Inferior parietal cortex (tissue), 1 donor: ENCODE results near the gene DPY19L1.
"Not testable (repeated sequence)": the region's sequence is repeated elsewhere in the genome, so short reads cannot be mapped to it uniquely, and the experiment has no call there.

Experiments
- DNase-seq: peaks from one replicate; pipeline ENCODE4 v3.0.0-alpha.2; 2016; ENCODE audit errors: extremely low spot score

Gene DPY19L1

DNA sequence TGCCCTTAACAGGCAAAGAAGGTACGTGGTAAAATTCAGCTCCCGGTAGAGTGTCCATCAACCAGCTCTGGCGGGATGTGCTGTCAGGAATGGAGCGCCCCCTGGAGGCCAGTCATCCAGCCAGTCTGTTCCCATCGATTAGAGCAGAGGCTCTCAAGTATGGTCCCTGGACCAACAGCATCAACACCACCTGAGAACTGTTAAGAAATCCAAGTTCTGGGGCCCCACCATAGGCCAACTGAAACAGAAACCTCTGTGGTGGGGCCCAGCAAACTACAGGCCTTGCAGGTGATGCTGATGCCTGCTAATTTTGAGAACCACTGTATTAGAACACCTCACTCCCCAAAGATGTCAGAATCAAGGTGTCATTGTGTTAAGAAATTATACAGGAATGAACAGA is 109.2 kb downstream of the DPY19L1 start:
- peak; percentile 69 for DNase-seq

DNA sequence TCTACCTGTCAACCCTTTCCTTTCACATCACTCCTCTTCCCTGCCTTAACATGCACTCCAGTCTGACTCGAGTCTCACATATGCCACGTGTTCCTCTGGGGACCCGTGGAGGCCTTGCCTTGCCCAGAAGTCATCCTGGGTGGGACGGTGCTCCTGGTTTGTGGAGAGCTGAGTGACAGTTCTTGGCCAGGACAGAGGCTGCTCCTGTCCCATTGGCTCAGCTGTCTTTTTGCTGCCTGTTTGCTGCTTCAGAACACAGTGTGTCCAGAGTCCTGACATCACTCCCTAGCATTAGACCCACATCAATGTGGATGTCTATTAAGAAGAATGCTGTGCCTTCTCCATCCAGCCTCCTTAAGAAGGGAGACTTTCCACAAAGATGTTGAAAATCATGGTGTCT is 116.8 kb downstream of the DPY19L1 start:
- not testable (repeated sequence) for DNase-seq

DNA sequence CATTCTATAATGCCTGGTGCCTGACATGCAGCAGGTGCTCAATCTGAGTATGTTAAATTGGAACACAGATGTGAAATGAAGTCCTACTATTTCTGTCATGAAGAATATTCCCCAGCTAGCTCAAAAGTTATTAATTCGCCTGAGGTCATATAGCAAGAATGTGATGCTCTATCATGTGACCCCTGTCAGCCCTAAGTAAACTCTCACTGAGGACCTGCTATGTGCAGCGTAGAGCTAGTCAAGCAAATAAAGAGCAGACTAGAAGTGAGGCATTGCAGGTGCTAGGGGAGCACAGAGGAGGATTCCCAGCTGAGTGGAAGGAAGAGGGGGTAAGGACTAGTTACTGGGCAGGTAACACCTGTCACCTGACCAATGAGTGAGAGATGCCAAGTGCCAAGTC is 118.2 kb downstream of the DPY19L1 start:
- DNase-seq: not testable (repeated sequence)

DNA sequence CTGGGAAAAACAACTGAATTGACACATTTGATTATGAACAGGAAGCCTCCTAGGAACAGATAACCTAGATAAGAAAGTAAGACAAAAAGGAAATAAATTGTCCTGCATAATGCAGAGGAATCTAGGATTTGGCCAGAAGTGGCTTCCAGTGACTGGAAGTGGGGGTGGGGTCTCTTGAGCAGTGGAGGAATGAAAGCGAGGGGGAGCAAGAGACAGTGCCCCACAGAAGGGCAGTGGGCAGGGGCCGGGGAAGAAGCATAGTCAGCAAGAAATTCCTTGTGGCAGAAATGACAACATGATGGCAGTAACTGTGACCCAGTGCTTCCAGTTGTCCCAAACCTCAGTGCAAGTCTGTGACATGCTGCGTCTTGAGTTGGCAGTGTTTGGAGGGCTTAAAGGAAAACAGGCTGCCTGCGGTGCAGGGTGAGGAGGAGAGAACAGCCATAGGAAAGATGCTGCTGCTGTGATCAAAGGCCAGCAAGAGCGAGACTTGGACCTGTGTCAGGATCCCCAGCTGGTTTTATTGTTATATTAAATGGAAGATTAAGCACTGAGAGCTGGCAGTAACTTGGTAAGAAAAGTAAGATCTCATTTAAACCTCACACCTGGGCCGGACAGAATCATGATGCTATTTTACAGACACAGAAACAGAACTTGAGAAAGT is 119.0 kb downstream of the DPY19L1 start:
- not testable (repeated sequence) for DNase-seq

DNA sequence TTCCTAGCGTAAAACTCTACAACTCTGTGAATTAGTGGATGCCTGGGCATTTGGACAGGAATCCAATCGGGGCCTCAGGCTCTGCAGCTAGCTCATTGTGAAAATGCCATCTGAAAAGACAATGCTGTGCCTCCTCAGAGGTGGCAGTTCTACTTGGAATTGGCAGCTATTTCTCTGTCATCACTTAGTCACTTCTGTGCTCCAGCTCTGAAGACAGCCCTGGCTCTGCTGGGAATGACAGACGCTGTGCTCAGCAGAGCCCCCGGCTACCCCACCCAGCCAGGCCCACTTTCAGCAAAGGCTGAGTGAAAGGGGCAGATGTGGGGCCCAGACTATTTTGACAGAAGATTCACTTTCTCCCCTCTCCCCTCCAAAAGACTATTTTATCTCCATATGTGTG is 119.8 kb downstream of the DPY19L1 start:
- not testable (repeated sequence) for DNase-seq

DNA sequence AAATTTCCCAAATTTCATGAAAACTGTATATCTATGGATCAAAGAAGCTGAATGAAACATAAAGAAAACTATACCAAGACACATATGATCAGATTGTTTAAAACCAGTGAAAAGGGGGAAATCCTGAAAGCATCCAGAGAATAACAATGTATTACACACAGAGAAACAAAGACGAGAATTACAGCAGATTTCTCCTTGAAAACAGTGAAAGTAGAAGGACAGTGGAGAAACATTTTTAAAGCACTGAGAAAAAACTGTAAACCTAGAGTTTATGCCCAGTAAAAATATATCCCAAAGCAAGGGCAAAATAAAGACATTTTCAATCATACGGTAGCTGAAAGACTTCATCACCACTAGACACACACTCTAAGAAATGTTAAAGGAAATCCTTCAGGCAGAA is 121.0 kb downstream of the DPY19L1 start:
- no peak for DNase-seq

DNA sequence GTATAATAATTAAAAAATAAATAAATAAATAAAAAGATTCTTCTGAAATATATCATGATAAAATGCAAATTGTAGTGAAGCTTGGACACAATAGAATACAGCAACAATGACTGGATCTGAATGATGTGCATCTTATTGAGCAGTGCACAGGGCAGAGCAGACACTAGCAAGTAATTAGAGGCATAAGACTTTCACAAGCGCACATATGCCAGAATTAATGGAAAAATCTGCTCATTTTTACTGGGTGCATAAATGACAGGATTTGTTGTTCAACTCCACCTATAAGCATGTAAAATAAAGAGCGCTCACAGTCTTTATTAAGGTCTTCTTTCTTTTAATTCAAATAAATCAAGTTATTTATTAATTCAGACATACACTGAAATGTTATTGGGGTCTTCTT is 125.0 kb downstream of the DPY19L1 start:
- DNase-seq: no peak

DNA sequence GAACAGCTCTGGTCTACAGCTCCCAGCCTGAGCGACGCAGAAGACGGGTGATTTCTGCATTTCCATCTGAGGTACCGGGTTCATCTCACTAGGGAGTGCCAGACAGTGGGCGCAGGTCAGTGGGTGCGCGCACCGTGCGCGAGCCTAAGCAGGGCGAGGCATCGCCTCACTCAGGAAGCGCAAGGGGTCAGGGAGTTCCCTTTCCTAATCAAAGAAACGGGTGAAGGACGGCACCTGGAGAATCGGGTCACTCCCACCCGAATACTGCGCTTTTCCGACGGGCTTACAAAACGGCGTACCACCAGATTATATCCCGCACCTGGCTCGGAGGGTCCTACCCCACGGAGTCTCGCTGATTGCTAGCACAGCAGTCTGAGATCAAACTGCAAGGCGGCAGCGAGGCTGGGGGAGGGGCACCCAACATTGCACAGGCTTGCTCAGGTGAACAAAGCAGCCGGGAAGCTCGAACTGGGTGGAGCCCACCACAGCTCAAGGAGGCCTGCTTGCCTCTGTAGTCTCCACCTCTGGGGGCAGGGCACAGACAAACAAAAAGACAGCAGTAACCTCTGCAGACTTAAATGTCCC is 130.9 kb downstream of the DPY19L1 start:
- DNase-seq: not testable (repeated sequence)

DNA sequence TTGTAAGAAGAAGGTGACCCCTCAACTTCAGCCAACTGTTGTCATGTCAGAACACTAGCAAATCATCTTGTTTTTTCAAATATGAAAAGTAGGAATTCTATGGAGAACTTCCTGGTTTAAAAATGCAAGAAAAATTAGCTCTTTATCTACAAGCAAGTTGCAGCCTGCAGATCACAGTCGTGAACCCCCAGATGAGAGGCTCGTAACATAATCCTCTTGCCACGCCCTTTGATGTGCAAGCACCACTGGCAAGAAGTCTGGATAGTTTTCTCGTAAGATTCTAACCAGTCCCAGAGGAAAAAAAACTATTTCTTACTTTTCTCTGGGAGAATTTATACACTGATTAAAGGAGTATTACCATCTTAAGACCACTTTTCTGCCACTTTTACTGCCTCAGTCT is 132.3 kb downstream of the DPY19L1 start:
- no peak for DNase-seq

DNA sequence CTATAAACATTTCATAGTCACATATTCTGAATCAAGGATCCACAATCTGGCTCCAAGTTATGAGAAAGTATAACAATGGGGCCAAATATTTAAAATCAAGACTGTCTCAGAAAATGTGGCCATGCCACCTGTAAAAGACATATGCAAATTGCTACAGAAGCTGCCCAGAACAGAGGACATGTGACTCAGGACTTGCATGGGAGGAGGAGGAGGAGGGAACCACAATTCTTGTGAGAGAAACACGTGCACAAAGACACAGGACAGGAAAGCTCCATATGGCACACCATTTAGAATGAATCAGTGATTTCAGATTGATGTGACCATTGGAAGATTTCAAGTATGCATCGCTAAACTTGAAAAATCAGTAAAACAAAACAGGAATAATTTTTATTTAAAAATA is 133.4 kb downstream of the DPY19L1 start:
- DNase-seq: not testable (repeated sequence)

DNA sequence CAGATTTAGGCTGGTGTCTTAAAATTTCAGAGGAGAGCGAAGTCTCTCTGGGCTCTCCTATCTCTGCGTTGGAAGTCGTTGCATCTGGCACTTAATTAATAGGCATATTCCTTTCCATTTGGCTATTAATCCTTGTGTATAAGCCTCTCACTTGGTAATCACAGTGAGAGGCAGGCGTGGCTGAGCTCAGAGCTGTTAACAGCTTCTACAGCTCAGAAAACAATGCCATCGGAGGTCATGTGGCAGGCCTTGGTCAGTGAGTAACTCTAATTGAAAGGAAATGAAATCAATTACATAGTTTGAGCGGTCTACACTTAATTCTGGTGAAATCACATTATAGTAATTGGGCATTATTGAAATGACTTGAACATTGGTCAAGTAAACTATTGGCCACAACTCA is 135.1 kb downstream of the DPY19L1 start:
- DNase-seq: no peak

DNA sequence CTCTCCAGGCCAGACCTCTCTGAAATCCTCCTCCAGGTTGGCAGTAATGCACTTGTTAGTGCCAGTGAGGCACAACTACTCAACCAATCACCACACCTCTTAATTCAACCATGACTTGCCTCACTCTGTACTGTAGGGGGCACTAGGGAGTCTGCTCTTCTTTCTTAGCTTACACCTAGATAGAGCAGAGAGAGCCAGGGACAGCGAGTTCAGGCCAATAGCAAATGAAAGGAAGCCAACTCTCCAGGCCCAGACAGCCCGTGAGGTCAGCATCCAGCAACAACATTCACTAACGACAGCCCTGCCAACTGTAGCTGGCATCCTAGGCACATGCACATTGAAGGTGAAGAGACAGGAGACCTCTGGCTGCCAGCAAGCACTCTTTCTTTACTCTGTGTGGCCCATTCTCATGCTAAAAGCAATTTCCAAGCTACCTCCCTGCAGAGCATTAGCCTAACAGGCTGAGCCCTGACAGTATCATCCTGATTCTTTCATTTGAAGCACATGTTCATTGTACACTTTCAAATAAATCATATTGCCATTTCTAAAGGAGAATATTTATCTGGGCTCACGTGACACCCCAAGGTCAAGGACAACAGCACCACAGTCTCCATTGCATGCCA is 136.3 kb downstream of the DPY19L1 start:
- no peak for DNase-seq

DNA sequence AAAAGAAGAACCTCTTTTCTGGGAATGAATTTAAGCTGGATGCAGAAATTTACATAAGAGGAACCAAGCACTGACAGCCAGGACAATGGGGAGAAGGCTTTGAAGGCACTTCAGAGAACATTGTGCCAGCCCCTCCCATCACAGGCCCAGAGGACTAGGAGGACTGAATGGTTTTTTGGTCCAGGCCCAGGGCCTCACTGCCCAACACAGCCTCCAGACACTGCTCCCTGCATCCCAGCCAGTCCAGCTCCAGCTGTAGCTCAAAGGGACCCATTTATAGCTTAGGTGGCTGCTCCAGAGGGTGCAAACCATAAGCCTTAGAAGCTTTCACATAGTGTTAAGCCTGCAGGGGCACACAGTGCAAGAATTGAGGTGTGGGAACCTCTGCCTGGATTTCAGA is 142.1 kb downstream of the DPY19L1 start:
- no peak for DNase-seq

DNA sequence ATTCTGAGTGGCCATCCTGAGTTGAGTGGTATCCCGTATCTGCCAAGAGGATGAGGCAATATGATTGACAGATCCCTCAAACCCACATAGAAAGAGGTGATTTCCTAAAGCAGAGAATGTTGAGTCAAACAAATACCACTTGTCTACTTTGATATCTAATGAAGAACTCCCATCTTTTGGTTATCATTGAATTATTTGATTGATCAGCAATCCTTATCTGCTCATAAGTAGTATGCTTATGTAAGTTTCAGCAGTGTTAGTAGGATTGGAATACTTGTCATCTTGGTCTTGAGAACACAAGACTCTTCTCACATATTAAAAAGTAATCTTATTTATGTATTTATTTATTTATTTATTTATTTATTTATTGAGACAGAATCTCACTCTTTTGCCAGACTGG is 147.3 kb downstream of the DPY19L1 start:
- DNase-seq: no peak

DNA sequence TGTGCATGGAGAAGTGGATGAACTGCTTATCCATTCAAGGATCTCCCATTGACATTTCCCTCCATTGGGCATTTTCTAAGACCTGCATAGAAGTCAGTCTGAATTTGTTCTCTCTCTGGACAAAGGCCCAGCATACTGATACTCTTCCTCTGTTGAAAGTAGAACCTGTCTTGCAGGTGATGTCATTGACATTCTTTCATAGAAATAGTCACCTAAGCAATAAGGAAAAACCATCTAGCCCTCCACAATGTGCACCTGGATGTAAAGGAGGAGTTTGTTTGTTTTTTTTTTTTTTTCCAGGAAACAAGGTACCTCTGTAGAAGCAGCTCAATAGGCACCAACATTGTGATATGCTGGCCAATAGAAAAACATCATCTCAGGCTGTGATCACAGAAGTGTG is 150.4 kb downstream of the DPY19L1 start:
- DNase-seq: no peak

DNA sequence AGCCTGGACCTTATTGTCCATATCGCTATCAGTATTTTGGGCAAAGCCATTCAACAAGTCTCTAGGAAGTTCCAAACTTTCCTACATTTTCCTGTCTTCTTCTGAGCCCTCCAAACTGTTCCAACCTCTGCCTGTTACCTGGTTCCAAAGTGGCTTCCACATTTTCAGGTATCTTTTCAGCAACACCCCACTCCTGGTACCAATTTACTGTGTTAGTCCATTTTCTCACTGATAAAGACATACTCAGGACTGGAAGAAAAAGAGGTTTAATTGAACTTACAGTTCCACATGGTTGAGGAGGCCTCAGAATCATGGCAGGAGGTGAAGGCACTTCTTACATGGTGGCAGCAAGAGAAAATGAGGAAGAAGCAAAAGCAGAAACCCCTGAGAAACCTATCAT is 153.4 kb downstream of the DPY19L1 start:
- DNase-seq: not testable (repeated sequence)

DNA sequence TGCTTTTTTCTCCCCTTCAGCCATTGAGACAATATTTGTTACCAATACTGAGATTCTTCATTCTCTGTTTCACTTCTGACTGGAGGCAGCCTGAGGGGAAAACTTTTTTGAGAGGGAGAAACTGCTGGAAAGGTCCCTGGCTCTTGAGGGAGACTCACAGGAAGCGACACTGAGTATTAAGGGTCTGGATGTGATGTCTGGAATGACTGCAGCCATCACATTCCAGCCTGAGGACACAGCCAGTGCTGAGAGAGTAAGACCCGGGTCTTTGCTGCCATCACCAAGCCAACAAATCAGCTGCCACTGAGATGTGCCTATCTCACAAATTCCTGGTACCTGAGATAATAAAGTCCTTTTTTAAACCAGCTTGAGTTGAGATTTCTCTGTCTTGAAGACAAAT is 157.4 kb downstream of the DPY19L1 start:
- DNase-seq: no peak

DNA sequence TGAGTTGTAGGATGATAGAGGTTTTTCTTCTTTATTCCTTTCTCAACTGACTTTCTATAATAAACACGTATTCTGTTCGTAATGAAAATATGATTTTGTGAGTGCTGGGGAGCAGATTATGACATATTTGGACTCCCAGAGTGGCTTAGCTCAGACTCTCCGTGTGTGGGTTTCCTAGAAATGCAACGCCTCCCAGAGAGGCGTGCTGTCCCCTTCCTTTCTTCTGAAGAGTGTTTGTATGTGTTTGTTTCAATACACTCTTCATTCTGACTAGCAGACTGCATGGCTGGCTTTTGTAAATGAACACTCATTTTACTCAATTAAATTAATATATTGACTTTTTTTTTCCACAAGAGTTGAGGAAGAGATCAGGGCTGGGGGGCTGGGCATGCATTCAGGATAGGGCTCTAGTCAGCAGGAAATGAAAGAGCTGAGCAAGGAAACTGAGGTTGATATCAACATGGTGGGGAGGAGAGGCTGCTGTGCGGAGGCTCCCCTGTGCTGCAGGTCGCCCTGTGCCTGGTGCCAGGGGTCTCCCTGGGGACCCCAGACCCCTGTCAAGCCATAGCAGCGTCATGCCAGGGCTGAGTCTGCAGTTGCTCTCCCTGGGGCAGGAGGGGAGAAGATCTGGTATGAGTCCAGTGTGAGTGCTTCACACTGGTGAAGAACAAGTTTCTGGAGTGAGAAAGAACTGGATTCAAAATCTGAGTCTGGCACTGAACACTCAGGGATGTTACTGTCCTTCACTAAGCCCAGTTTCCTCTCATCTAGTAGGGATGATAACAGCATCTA is 158.1 kb downstream of the DPY19L1 start:
- DNase-seq: not testable (repeated sequence)
